Thyroid gland (tissue), 4 donors: ENCODE data around the gene MUC20.

Source experiments
- CTCF ChIP-seq, 6 experiments: fragments of 200-600 bp in 3 of 6; fragments of 450-650 bp in 3 of 6; sonication (generic) in 3 of 6; IDR thresholded peaks; one replicate each; pipeline ENCODE4 v1.5.1; 2016 to 2019; ENCODE audit warnings: antibody characterized with exemption in 6 of 6, mild to moderate bottlenecking in 2 of 6, inconsistent platforms in 1 of 6, moderate library complexity in 1 of 6
- POLR2A ChIP-seq, 2 donors: fragments of 450-650 bp; IDR thresholded peaks; one replicate each; pipeline ENCODE4 v1.6.1; 2017; ENCODE audit warnings: antibody characterized with exemption in 2 of 2, mild to moderate bottlenecking in 2 of 2, moderate library complexity in 1 of 2

GRCh38 chr3:195762249-195762585 is 41.4 kb downstream of the MUC20 start:
- TF ChIP-seq POLR2A (IDR thresholded peaks at IDR 0.05) (no peak), CTCF (IDR thresholded peaks at IDR 0.05) (no peak)
